Bone marrow (tissue), 2 donors: ENCODE results near the gene IGF2BP3.

Source experiments
- DNase-seq, 2 donors: peaks; one replicate each; lab custom pipeline; 2025; lab: John Stamatoyannopoulos, UW

The IGF2BP3 gene

DNA sequence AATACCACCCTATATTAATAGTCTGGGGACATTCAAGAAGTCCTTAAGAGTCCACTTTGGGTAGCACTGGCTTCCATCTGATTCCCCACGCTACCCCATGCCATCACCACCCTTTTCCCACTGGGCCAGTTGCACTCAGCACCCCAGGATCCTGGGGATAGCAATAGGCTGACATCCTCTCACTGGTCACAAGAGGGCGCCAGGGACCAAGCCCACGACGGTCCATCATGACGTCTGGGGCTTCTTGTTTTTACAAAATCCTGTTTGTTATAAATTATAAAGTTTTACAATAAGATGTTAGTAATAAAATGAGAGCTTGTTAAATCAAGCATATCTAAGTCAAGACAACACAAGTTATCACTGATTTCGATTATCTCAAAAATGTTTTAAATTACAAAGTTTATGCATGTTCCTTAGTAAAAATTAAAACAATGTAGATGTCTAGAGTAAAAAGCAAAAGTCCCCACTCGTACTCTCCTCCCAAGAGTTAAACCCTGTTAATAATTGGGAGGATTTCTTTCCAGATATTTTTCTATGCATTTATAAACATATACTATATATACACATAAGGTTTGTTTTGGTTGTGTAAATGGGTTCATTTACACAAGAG lies 208.3 kb downstream of the IGF2BP3 start:
- DNase-seq, result peak; percentile 5 to 18

DNA sequence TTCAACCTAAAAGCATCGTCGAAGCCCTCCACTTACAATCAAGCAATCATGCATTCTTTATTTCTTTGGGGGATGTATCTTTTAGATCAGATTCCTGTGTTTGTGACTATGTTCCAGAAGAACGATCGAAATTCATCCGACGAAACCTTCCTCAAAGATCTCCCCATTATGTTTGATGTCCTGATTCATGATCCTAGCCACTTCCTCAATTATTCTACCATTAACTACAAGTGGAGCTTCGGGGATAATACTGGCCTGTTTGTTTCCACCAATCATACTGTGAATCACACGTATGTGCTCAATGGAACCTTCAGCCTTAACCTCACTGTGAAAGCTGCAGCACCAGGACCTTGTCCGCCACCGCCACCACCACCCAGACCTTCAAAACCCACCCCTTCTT lies 209.9 kb downstream of the IGF2BP3 start:
- no peak for DNase-seq
